BJ (cell line): Measurements from ENCODE around the gene CCPG1. TPM values are rescaled to one million over a fixed set of nuclear protein-coding genes. Genes with fewer than 3 reads are reported as not detected.

Experiments
- CTCF ChIA-PET: fragments of 350-600 bp; formaldehyde crosslinking; extraction: SDS; loops from one replicate; lab custom pipeline; 2021; ENCODE audit warnings: antibody characterized with exemption, inconsistent platforms; lab: Yijun Ruan, JAX
- POLR2A ChIA-PET: fragments of 300-600 bp; sonication (Branson Sonifier 250); formaldehyde crosslinking; extraction: SDS; loops from one replicate; lab custom pipeline; 2021; ENCODE audit warnings: antibody characterized with exemption; lab: Charles Lee
- DNase-seq: peaks from one replicate; pipeline ENCODE4 v3.0.0-alpha.2; 2011; ENCODE audit warnings: low read depth
- H3K27me3 ChIP-seq: 2 replicates; pipeline ENCODE4 v1.6.0; 2011; ENCODE audit warnings: low read length; ENCODE audit not compliant: control insufficient read depth, insufficient read depth
- H3K36me3 ChIP-seq: 2 replicates; pipeline ENCODE4 v1.5.1; 2011; ENCODE audit warnings: low read length; ENCODE audit not compliant: control insufficient read depth, insufficient read depth
- H3K4me3 ChIP-seq: 2 replicates; pipeline ENCODE4 v1.5.1; 2011; ENCODE audit warnings: low read depth, mild to moderate bottlenecking, control low read depth, low read length
- polyA plus RNA-seq: library from polyadenylated mRNA; depleted of rRNA; stranded (reverse); fragments of >200 nt; gene quantifications from 2 replicates; pipeline ENCODE4 v1.2.3, GENCODE V29; 2011
- TF ChIP-seq, protein P1 (sequence below): IDR thresholded peaks from 2 replicates; pipeline ENCODE4 v1.5.1; 2011; ENCODE audit warnings: low read depth, mild to moderate bottlenecking, control low read depth, inconsistent platforms, low read length, moderate library complexity; ENCODE audit not compliant: insufficient read depth

CCPG1 gene
- polyA plus RNA-seq, 1 experiment, result 33.8 TPM

DNA sequence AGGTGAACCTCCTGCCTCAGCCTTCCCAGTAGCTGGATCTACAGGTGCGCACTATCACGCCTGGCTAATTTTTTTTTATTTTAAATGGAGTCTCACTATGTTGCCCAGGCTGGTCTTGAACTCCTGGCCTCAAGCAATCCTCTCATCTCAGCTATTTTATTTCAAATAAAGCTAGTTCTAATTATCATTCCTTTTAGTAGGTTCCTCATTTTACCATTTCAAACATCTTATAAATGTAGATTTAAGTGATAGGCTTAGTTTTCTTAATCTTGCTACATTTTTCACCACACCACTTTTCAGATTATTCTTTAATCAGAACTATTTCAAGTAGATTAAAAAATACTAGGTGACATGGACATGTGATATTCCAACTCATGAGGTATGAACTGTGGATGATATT is 58.9 kb downstream of the CCPG1 start:
- TF ChIP-seq, protein P1, sequence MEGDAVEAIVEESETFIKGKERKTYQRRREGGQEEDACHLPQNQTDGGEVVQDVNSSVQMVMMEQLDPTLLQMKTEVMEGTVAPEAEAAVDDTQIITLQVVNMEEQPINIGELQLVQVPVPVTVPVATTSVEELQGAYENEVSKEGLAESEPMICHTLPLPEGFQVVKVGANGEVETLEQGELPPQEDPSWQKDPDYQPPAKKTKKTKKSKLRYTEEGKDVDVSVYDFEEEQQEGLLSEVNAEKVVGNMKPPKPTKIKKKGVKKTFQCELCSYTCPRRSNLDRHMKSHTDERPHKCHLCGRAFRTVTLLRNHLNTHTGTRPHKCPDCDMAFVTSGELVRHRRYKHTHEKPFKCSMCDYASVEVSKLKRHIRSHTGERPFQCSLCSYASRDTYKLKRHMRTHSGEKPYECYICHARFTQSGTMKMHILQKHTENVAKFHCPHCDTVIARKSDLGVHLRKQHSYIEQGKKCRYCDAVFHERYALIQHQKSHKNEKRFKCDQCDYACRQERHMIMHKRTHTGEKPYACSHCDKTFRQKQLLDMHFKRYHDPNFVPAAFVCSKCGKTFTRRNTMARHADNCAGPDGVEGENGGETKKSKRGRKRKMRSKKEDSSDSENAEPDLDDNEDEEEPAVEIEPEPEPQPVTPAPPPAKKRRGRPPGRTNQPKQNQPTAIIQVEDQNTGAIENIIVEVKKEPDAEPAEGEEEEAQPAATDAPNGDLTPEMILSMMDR, result no peak
- ChIA-PET POLR2A (no interaction called here), CTCF (no interaction called here)
- DNase-seq, result no peak
- H3K27me3 ChIP-seq, result no peaks in the 10 kb centered on the region
- no peaks in the 10 kb centered on the region; the same call in 1 of the 2 replicates for H3K36me3 ChIP-seq
- H3K4me3 ChIP-seq, result no peak overlapping the region

DNA sequence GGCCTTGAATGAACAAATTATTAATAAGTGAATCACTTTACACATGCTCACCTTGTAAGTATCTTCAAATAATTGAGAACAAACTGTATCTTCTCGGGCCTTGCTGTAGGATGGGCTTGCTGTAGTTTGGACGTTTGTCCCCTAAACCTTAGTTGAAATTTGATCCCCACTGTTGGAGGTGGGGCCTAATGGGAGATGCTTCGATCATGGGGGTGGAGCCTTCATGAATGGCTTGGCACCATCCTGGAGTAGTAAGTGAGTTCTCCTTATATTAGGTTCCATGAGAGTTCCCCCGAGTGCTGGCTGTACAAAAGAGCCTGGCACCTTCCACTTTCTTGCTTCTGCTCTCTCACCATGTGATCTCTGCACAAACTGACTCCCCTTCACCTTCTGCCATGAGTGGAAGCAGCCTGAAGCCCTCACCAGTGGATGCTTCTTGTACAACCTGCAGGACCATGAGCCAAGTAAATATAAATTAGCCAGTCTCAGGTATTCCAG is 59.8 kb downstream of the CCPG1 start:
- H3K36me3 ChIP-seq, result no peaks in the 10 kb centered on the region; the same call in 1 of the 2 replicates
- TF ChIP-seq, protein P1, result no peak
- ChIA-PET POLR2A (no interaction called here), CTCF (no interaction called here)
- no peak overlapping the region for H3K4me3 ChIP-seq
- no peak for DNase-seq
- no peaks in the 10 kb centered on the region for H3K27me3 ChIP-seq

DNA sequence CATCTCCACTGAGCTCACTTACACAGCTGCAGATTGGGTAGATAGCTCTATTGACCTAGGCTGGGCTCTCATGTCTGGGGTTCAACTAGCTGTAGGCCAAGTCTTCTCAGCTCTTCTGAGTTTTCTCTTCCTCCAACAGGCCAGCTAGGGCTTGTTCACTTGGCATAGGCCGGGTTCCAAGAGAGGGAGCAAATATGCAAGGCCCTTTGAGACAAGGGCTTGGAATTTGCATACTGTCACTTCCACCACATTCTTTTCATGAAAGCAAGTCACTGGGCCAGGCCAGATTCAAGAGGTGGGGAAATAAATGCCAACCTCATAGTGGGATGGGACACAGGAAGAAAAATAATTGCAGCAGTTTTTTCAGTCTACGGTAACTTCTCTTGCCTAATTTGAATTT is 64.0 kb downstream of the CCPG1 start:
- TF ChIP-seq, protein P1, result no peak
- Histone ChIP-seq H3K27me3 (no peaks in the 10 kb centered on the region), H3K4me3 (no peak overlapping the region), H3K36me3 (no peaks in the 10 kb centered on the region)
- no peak for DNase-seq
- ChIA-PET POLR2A (no interaction called here), CTCF (no interaction called here)

DNA sequence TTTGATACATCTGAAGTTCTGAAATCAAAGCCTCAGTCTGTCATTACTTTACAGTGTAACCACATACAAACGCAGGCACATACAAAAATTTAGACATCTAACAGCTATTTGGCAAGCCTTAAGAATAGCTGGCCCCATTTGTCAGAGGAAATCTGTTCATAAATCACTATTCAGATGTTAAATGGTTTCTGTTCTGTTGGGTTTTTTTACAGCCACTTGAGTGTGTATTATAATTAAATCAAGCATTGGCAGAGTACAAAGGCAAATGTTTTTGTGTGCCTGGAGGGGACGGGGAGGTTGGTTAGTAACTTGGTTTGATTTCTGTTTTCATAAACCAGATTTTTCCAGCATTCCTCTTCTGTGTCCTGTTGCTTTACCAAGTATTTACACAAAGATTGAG is 65.0 kb downstream of the CCPG1 start:
- H3K36me3 ChIP-seq, result no peaks in the 10 kb centered on the region
- no peak for DNase-seq
- TF ChIP-seq, protein P1, result no peak
- H3K4me3 ChIP-seq, result no peak overlapping the region
- ChIA-PET CTCF (no interaction called here), POLR2A (no interaction called here)
- no peaks in the 10 kb centered on the region for H3K27me3 ChIP-seq

DNA sequence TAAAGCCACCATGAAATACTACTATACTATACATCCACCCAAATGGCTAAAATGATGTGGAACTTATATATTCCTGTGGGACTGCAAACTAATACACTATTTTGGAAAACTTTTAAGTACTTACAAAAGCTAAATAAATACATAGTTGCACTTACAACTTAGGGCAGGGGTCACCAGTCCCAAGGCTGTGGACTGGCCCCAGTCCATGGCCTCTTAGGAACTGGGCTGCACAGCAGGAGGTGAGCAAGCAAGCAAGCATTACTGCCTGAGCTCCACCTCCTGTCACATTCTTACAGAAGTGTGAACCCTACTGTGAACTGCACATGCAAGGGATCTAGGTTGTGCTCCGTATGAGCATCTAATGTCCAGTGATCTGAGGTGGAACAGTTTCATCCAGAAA is 71.0 kb downstream of the CCPG1 start:
- no peak for DNase-seq
- TF ChIP-seq, protein P1, result no peak
- no peaks in the 10 kb centered on the region for H3K27me3 ChIP-seq
- H3K36me3 ChIP-seq, result 0 out of 2 replicates have a peak, but pooled peaks cover 1% of the 10 kb centered on the region
- ChIA-PET CTCF (no interaction called here), POLR2A (no interaction called here)
- no peak overlapping the region for H3K4me3 ChIP-seq
